ENCODE measurements around the gene NOP53. TPM values are rescaled to one million over a fixed set of nuclear protein-coding genes. Genes with fewer than 3 reads are reported as not detected.

Gene NOP53
- total and polyA plus RNA-seq, 2 donors = 324 to 621 TPM

DNA sequence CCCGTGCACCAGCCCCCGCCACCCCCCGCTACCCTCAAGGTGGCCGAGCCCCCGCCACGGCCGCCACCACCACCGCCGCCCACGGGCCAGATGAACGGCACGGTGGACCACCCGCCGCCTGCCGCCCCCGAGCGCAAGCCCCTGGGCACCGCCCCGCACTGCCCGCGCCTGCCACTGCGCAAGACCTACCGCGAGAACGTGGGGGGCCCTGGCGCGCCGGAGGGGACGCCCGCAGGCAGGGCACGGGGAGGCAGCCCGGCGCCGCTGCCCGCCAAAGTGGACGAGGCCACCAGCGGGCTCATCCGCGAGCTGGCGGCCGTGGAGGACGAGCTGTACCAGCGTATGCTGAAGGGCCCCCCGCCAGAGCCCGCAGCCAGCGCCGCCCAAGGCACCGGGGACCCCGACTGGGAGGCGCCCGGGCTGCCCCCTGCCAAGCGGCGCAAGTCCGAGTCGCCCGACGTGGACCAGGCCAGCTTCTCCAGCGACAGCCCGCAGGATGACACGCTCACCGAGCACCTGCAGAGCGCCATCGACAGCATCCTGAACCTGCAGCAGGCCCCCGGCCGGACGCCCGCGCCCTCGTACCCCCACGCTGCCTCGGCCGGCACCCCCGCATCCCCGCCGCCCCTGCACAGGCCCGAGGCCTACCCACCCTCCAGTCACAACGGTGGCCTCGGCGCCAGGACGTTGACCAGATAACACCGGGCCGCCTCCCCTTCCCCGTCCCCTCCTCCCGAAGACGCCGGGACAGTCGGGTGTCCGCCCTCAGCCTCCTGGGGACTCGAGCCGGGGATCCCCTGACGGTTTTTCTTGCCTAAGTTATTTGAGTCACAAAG, 43.4 kb upstream of the NOP53 start:
- Histone ChIP-seq H3K27me3 (ENCODE audit: control insufficient read depth in 2 of 2, insufficient read depth in 1 of 2, low read length in 1 of 2) (peaks cover 0 to 2% of the 10 kb centered on the region in 2 donors), H3K4me1 (ENCODE audit: control insufficient read depth in 2 of 2, insufficient read depth in 2 of 2, low read length in 2 of 2) (no peaks in the 10 kb centered on the region), H3K36me3 (ENCODE audit: control insufficient read depth in 2 of 2, insufficient read depth in 2 of 2, low read length in 1 of 2) (peaks cover 33 to 40% of the 10 kb centered on the region in 2 donors), H3K9me3 (ENCODE audit: control insufficient read depth in 2 of 2, insufficient read depth in 1 of 2, low read length in 1 of 2) (no peaks in the 10 kb centered on the region), H3K27ac (ENCODE audit: low read depth in 1 of 2, low read length in 1 of 2) (no peak overlapping the region), H3K4me3 (ENCODE audit: low read length in 2 of 2) (no peak overlapping the region)
- no peak for DNase-seq (ENCODE audit: low read depth in 6 of 9, low spot score in 9 of 9)
- 98% methylated on average over 91 of the region's 91 CpGs for WGBS

DNA sequence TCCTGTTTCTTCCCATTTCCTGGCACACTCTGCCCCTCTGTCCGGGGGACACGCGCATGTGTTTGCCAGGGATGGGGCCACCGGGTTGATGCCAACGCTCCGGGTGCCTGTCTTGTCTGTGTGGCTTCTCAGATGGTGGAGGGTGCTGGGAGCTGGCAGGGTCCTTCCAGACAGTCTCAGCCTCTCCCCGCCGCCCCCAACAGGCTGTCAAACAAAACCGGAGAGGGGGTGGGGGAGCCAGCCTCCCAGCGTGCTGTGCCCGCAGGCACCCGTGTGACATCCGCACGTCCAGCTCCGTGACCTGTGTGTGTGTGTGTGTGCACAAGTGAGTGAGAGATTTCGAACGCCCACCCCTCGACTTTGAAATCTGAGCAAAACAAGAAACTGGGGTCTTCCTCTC, 42.7 kb upstream of the NOP53 start:
- no peaks in the 10 kb centered on the region for H3K4me1 ChIP-seq (ENCODE audit: control insufficient read depth in 2 of 2, insufficient read depth in 2 of 2, low read length in 2 of 2)
- no peak overlapping the region for H3K4me3 ChIP-seq (ENCODE audit: low read length in 2 of 2)
- H3K27me3 ChIP-seq (ENCODE audit: control insufficient read depth in 2 of 2, insufficient read depth in 1 of 2, low read length in 1 of 2) = peaks cover 0 to 5% of the 10 kb centered on the region in 2 donors
- no peak overlapping the region for H3K27ac ChIP-seq (ENCODE audit: low read depth in 1 of 2, low read length in 1 of 2)
- no peaks in the 10 kb centered on the region for H3K9me3 ChIP-seq (ENCODE audit: control insufficient read depth in 2 of 2, insufficient read depth in 1 of 2, low read length in 1 of 2)
- peaks cover 33 to 40% of the 10 kb centered on the region in 2 donors for H3K36me3 ChIP-seq (ENCODE audit: control insufficient read depth in 2 of 2, insufficient read depth in 2 of 2, low read length in 1 of 2)
- 89% methylated on average over 18 of the region's 18 CpGs for WGBS
- no peak for DNase-seq (ENCODE audit: low read depth in 6 of 9, low spot score in 9 of 9)

DNA sequence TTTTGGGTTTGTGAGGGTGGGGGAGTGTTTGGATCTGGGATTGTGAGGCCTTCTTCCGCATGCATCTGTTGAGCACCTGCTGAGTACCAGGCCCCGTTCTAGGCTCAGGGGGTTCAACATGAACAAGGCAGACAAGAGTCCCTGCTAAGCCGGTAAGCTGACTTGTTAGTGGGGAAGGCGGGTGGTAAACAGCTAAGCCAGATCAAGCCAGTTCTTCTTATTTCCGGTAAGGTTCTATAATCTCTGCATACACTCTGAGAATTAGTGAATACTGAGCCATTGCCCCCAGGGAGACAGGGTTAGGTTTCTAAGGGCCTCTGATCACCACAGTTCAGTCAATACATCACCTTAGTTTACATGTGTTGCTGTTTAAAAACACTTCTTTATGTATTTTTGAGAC, 42.0 kb upstream of the NOP53 start:
- 98% methylated on average over 5 of the region's 5 CpGs for WGBS
- Histone ChIP-seq H3K9me3 (ENCODE audit: control insufficient read depth in 2 of 2, insufficient read depth in 1 of 2, low read length in 1 of 2) (no peaks in the 10 kb centered on the region), H3K36me3 (ENCODE audit: control insufficient read depth in 2 of 2, insufficient read depth in 2 of 2, low read length in 1 of 2) (peaks cover 31 to 39% of the 10 kb centered on the region in 2 donors), H3K4me3 (ENCODE audit: low read length in 2 of 2) (no peak overlapping the region), H3K27me3 (ENCODE audit: control insufficient read depth in 2 of 2, insufficient read depth in 1 of 2, low read length in 1 of 2) (peaks cover 0 to 8% of the 10 kb centered on the region in 2 donors), H3K4me1 (ENCODE audit: control insufficient read depth in 2 of 2, insufficient read depth in 2 of 2, low read length in 2 of 2) (no peaks in the 10 kb centered on the region), H3K27ac (ENCODE audit: low read depth in 1 of 2, low read length in 1 of 2) (no peak overlapping the region)
- DNase-seq (ENCODE audit: low read depth in 6 of 9, low spot score in 9 of 9) = no peak

DNA sequence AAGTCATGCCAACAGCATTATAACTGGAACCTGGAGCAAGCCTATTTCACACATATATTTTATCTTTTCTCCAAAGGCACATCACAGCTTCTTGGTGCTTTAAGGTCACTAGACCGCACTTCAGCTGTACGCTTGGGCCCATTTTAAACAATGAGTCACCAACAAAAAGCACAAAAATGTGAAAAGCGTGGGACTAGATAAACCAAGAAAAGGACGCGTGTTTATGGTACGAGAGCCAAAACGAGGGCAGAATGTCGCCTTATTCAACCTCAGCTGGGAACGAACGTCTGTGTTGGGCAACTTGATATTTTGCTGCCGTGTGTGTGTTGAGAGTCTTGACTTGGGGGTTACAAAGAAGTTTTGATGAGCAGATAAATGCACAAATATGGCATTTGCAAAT, 41.3 kb upstream of the NOP53 start:
- WGBS = 95% methylated on average over 11 of the region's 11 CpGs
- H3K4me3 ChIP-seq (ENCODE audit: low read length in 2 of 2) = no peak overlapping the region
- H3K4me1 ChIP-seq (ENCODE audit: control insufficient read depth in 2 of 2, insufficient read depth in 2 of 2, low read length in 2 of 2) = no peaks in the 10 kb centered on the region
- no peaks in the 10 kb centered on the region for H3K9me3 ChIP-seq (ENCODE audit: control insufficient read depth in 2 of 2, insufficient read depth in 1 of 2, low read length in 1 of 2)
- peaks cover 24 to 32% of the 10 kb centered on the region in 2 donors for H3K36me3 ChIP-seq (ENCODE audit: control insufficient read depth in 2 of 2, insufficient read depth in 2 of 2, low read length in 1 of 2)
- H3K27ac ChIP-seq (ENCODE audit: low read depth in 1 of 2, low read length in 1 of 2) = no peak overlapping the region
- no peak for DNase-seq (ENCODE audit: low read depth in 6 of 9, low spot score in 9 of 9)
- H3K27me3 ChIP-seq (ENCODE audit: control insufficient read depth in 2 of 2, insufficient read depth in 1 of 2, low read length in 1 of 2) = peaks cover 0 to 8% of the 10 kb centered on the region in 2 donors

DNA sequence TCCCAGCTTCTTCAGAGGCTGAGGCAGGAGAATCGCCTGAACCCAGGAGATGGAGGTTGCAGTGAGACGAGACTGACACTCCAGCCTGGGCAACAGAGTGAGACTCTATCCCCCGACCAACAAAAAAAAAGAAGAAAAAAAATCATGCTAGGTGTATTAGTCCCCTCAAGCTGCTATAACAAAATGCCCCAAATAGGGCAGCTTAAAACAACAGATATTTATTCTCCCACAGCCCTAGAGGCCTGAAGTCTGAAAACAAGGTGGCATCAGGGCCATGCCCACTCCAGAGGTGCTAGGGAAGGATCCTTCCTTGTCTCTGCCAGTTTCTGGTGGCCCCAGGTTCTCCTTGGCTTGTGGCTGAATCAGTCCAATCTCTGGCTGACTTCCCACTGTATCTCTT, 40.7 kb upstream of the NOP53 start:
- Histone ChIP-seq H3K36me3 (ENCODE audit: control insufficient read depth in 2 of 2, insufficient read depth in 2 of 2, low read length in 1 of 2) (peaks cover 19 to 26% of the 10 kb centered on the region in 2 donors), H3K27ac (ENCODE audit: low read depth in 1 of 2, low read length in 1 of 2) (no peak overlapping the region), H3K27me3 (ENCODE audit: control insufficient read depth in 2 of 2, insufficient read depth in 1 of 2, low read length in 1 of 2) (peaks cover 0 to 8% of the 10 kb centered on the region in 2 donors), H3K4me1 (ENCODE audit: control insufficient read depth in 2 of 2, insufficient read depth in 2 of 2, low read length in 2 of 2) (no peaks in the 10 kb centered on the region), H3K9me3 (ENCODE audit: control insufficient read depth in 2 of 2, insufficient read depth in 1 of 2, low read length in 1 of 2) (no peaks in the 10 kb centered on the region), H3K4me3 (ENCODE audit: low read length in 2 of 2) (no peak overlapping the region)
- WGBS = 97% methylated on average over 3 of the region's 3 CpGs
- DNase-seq (ENCODE audit: low read depth in 6 of 9, low spot score in 9 of 9) = no peak

DNA sequence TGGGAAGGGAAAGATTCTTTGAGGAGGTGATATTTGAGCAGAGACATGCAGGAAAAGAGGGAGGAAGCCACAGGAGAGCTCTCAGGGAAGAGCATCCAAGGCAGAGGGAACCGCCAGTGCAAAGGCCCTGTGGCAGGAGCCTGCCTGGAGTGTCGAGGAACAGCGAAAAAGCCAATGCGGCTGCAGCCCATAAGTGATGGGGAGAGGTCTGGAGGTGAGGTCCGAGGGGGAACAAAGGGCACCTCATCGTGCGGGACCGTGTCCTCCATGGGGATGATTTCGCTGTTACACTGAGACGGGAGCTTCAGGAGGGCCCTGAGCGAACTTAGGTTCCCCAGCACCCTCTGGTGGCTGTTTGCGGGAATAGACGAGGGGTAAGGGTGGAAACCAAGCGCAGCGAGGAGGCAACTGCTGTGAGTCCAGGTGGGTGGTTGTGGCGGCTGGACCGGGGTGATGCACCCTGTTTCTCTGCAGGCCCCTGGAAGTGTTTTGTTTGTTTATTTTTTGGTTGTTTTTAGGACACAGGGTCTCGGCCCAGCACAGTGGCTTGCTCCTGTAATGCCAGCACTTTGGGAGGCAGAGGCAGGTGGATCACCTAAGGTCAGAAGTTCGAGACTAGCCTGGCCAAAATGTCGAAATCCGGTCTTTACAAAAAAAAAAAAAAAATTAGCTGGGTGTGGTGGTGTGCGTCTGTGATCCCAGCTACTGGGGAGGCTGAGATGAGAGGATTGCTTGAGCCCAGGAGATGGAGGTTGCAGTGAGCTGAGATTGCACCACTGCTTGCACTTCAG, 38.0 kb upstream of the NOP53 start:
- Histone ChIP-seq H3K36me3 (ENCODE audit: control insufficient read depth in 2 of 2, insufficient read depth in 2 of 2, low read length in 1 of 2) (peaks cover 6 to 10% of the 10 kb centered on the region in 2 donors), H3K4me1 (ENCODE audit: control insufficient read depth in 2 of 2, insufficient read depth in 2 of 2, low read length in 2 of 2) (no peaks in the 10 kb centered on the region), H3K9me3 (ENCODE audit: control insufficient read depth in 2 of 2, insufficient read depth in 1 of 2, low read length in 1 of 2) (no peaks in the 10 kb centered on the region), H3K27ac (ENCODE audit: low read depth in 1 of 2, low read length in 1 of 2) (no peak overlapping the region), H3K27me3 (ENCODE audit: control insufficient read depth in 2 of 2, insufficient read depth in 1 of 2, low read length in 1 of 2) (peaks cover 0 to 10% of the 10 kb centered on the region in 2 donors), H3K4me3 (ENCODE audit: low read length in 2 of 2) (no peak overlapping the region)
- peak in 8 of 9 donors; percentile 38 to 85 (median 67) for DNase-seq (ENCODE audit: low read depth in 6 of 9, low spot score in 9 of 9)
- WGBS = 27% methylated on average over 22 of the region's 22 CpGs

DNA sequence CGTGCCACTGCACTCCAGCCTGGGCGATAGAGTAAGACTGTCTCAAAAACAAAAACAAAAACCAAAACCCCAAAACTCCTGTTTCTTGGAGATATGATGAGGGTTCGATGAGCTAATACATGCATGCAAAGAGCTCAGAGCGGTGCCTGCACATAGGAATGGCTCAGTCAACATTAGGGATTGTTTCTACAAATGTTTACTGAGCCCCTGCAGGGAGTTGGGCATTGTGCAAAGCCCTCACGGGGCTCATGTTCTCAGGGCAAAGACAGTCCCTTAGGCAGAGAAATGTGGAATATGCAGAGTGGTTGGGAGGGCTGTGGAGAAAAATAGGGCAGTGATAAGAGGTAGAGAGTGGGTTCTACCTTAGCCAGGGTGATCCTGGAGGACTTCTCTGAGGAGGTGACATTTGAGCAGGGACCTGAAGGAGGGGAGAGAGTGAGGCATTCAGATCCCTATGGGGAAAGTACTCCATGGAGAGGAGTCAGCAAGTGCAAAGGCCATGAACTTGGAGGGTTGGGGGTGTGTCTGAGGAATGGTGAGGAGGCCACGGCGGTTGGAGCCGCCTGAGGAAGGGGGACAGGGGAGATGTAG, 33.6 kb upstream of the NOP53 start:
- Histone ChIP-seq H3K4me1 (ENCODE audit: control insufficient read depth in 2 of 2, insufficient read depth in 2 of 2, low read length in 2 of 2) (no peaks in the 10 kb centered on the region), H3K4me3 (ENCODE audit: low read length in 2 of 2) (no peak overlapping the region), H3K9me3 (ENCODE audit: control insufficient read depth in 2 of 2, insufficient read depth in 1 of 2, low read length in 1 of 2) (peaks cover 0 to 13% of the 10 kb centered on the region in 2 donors), H3K36me3 (ENCODE audit: control insufficient read depth in 2 of 2, insufficient read depth in 2 of 2, low read length in 1 of 2) (no peaks in the 10 kb centered on the region), H3K27me3 (ENCODE audit: control insufficient read depth in 2 of 2, insufficient read depth in 1 of 2, low read length in 1 of 2) (peaks cover 0 to 28% of the 10 kb centered on the region in 2 donors), H3K27ac (ENCODE audit: low read depth in 1 of 2, low read length in 1 of 2) (no peak overlapping the region)
- 95% methylated on average over 8 of the region's 8 CpGs for WGBS
- DNase-seq (ENCODE audit: low read depth in 6 of 9, low spot score in 9 of 9) = no peak

DNA sequence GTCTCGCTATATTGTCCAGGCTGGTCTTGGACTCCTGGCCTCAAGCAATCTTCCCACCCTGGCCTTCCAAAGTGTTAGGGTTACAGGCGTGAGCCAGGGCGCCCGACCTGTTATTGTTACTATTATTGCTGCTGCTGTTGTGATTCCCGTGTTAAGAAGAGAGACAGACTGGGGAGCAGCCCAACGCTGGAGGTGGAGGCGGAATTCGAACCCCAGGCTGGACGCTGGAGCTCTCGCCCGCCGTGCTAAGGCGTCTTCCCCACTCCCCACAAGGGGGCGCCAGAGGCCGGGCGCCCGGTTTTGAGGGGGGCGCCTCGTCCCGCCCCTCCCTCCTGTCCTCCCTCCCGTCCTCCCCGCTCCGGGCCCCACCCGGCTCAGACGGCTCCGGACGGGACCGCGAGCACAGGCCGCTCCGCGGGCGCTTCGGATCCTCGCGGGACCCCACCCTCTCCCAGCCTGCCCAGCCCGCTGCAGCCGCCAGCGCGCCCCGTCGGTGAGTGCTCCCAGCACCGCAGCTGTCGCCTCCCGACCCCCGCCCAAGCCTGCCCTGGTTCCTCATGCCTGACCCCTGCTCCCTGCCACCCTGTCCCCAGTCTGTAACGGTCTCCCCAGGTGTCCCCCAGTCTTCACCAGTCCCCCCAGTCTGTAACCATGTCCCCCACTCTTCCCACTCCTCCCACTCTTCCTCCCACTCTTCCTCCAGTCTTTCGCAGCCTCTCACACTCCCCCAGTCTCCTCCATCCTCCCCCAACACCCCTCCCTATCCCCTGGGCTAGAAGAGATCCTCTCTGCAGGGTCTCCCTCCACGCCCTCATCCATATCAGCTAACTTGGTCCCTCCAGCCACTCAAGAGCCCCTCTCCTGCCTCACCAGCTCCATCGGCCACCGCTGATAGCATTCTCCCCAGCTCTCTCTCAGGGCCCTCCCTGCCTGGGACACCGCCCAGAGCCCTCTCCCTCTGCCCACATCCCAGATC, 32.0 kb upstream of the NOP53 start, which contains the start of gene EHD2:
TSS of gene EHD2 (plus strand) at position 377 of the 976 bp plus-strand sequence. CDS start 3,191 bp downstream, outside the sequence.
- Histone ChIP-seq H3K4me3 (ENCODE audit: low read length in 2 of 2) (peak within 1 kb of the TSS in 1 of 2 donors; percentile 16), H3K36me3 (ENCODE audit: control insufficient read depth in 2 of 2, insufficient read depth in 2 of 2, low read length in 1 of 2) (no peaks in the 10 kb centered on the region), H3K9me3 (ENCODE audit: control insufficient read depth in 2 of 2, insufficient read depth in 1 of 2, low read length in 1 of 2) (peaks cover 0 to 13% of the 10 kb centered on the region in 2 donors), H3K27me3 (ENCODE audit: control insufficient read depth in 2 of 2, insufficient read depth in 1 of 2, low read length in 1 of 2) (peaks cover 0 to 20% of the 10 kb centered on the region in 2 donors), H3K4me1 (ENCODE audit: control insufficient read depth in 2 of 2, insufficient read depth in 2 of 2, low read length in 2 of 2) (no peaks in the 10 kb centered on the region), H3K27ac (ENCODE audit: low read depth in 1 of 2, low read length in 1 of 2) (no peak within 1 kb of the TSS)
- peak in 2 of 9 donors; percentile 34 to 37 for DNase-seq (ENCODE audit: low read depth in 6 of 9, low spot score in 9 of 9)
- 11% methylated on average over 52 of the region's 52 CpGs for WGBS
